Activated CD4-positive, alpha-beta memory T cell treated with anti-CD3 and anti-CD28 coated beads for 36 hours (primary cell): ENCODE data around the gene SYNGAP1. TPM values are rescaled to one million over a fixed set of nuclear protein-coding genes. Genes with fewer than 3 reads are reported as not detected.

Experiments
- CTCF ChIA-PET: fragments of 350-600 bp; sonication (Branson Sonifier 250); formaldehyde crosslinking; loops from one replicate; lab custom pipeline; 2021; ENCODE audit warnings: antibody characterized with exemption, inconsistent platforms; lab: Charles Lee
- POLR2A ChIA-PET: fragments of 350-600 bp; sonication (Branson Sonifier 250); formaldehyde crosslinking; loops from one replicate; lab custom pipeline; 2021; ENCODE audit warnings: antibody characterized with exemption; lab: Charles Lee
- DNase-seq: peaks from one replicate; pipeline ENCODE4 v3.0.0-alpha.2; 2020
- H3K27ac Mint-ChIP-seq: one replicate; pipeline ENCODE4 v1.8.0; 2021; ENCODE audit warnings: mixed read lengths
- H3K27me3 Mint-ChIP-seq: one replicate; pipeline ENCODE4 v1.8.0; 2021; ENCODE audit warnings: mixed read lengths
- H3K36me3 Mint-ChIP-seq: one replicate; pipeline ENCODE4 v1.8.0; 2021; ENCODE audit warnings: mixed read lengths
- H3K4me1 Mint-ChIP-seq: one replicate; pipeline ENCODE4 v1.8.0; 2021; ENCODE audit warnings: low read depth, mixed read lengths
- H3K4me3 Mint-ChIP-seq: one replicate; pipeline ENCODE4 v1.8.0; 2021; ENCODE audit warnings: mild to moderate bottlenecking, mixed read lengths
- H3K9me3 Mint-ChIP-seq: one replicate; pipeline ENCODE4 v1.8.0; 2021; ENCODE audit warnings: mixed read lengths
- intact Hi-C: fragments of 100-400 bp; cut with micrococcal nuclease; formaldehyde crosslinking; loops from one replicate; pipeline ENCODE4 v1.15.1; 2023
- total RNA-seq, 2 experiments: library from RNA; stranded (reverse); gene quantifications; one replicate each; pipeline ENCODE4 v1.2.3, GENCODE V29; 2021

Gene SYNGAP1
- total RNA-seq, 2 experiments from 2014 or later, result 34.3 to 35.8 TPM

DNA sequence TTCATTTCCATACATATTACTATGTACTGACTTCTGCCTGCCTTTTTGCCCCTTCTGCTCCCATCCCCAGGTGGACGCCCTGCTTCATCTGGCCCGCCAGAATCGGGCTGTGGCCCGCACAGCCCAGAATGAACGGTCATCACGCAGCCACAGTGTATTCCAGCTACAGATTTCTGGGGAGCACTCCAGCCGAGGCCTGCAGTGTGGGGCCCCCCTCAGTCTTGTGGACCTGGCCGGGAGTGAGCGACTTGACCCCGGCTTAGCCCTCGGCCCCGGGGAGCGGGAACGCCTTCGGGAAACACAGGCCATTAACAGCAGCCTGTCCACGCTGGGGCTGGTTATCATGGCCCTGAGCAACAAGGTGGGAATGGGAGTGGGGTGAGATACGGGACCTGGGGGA lies 13.7 kb upstream of the SYNGAP1 start:
- H3K4me1 Mint-ChIP-seq, result peaks cover 21% of the 10 kb centered on the region
- H3K9me3 Mint-ChIP-seq, result no peaks in the 10 kb centered on the region
- no peak overlapping the region for H3K4me3 Mint-ChIP-seq
- ChIA-PET CTCF (interaction anchor here (1.3 kb wide), 1 partner anchor 15 kb away, joined by 4 read pairs; no protein-coding TSS in a partner anchor), POLR2A (no interaction called here)
- peaks cover 56% of the 10 kb centered on the region for H3K36me3 Mint-ChIP-seq
- H3K27me3 Mint-ChIP-seq, result no peaks in the 10 kb centered on the region
- intact Hi-C loops, result no loop called here
- no peak overlapping the region for H3K27ac Mint-ChIP-seq
- DNase-seq, result no peak

DNA sequence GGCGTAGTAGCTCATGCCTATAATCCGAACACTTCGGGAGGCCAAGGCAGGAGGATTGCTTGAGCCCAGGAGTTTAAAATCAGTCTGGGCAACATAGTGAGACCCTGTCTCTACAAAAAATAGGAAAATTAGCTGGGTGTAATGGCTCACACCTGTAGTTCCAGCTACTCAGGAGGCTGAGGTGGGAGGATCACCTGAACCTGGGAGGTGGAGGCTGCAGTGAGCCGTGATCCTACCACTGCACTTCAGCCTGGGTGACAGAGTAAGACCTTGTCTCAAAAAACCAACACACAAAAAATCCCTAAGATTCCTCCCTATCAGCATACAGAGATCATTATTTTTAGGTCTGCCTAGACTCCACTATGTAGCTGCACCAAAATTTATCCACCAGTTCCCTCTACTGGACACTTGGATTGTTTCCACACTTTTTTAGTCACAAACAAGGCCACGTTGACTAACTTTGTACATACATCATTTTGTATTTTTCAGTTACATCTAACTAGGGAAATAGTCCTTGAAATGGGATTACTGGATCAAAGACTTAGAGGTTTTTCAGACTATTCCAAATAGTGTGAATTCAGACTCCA lies 12.6 kb upstream of the SYNGAP1 start:
- H3K27ac Mint-ChIP-seq, result no peak overlapping the region
- POLR2A ChIA-PET, result no interaction called here

DNA sequence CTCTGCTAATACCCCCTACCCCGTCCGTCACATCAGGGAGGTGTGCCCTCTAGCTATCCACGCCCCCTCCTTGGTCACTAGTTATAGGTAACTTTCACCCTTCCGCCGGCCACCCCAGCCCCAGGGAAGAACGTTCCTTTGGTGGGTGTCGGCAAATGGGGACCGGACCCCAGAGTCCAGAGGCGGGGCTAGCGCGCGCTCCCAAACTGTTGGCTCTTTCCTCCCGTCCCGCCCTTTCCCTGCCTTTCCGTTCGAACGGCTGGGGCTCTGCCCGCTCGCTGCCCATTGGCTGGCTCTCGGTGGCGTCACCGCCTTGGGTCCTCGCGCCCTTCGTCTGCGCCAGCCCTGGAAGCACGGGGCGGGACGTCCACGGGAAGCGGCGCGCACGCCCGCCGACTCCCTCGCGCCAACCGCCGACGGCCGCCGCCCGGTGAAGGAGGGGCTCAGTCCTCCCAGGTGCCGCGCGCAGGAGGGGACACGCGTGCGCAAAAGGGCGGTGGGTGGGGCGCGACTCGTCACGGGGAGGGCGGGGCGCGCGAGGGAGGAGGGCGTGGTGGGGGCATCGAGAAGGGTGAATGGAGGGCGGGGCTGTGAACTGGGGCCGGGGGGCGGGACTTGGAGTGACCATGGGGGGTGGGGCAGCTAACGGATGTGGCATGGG lies 9.7 kb upstream of the SYNGAP1 start:
- peak; percentile 98 for DNase-seq
- Mint-ChIP-seq H3K4me1 (peaks cover 45% of the 10 kb centered on the region), H3K9me3 (no peaks in the 10 kb centered on the region), H3K4me3 (peak overlapping the region; percentile 84), H3K36me3 (peaks cover 44% of the 10 kb centered on the region), H3K27ac (peak overlapping the region; percentile 91), H3K27me3 (no peaks in the 10 kb centered on the region)
- intact Hi-C loops, result loop anchor here (1.0 to 10.0 kb wide), 7 partner anchors 8 to 1215 kb away; partner anchors contain the start of genes CUTA, GPSM3, HMGA1 and KIFC1
- POLR2A ChIA-PET, result interaction anchor here (1.0 to 2.0 kb wide), 4 partner anchors 18 to 111 kb away, joined by 3 to 8 read pairs (median 5); partner anchors contain the start of genes KIFC1 and TAPBP
- CTCF ChIA-PET, result interaction anchor here (1.0 kb wide), 1 partner anchor 19 kb away, joined by 3 read pairs; no protein-coding TSS in a partner anchor

More for the DNA sequence above, 12.6 kb upstream of the SYNGAP1 start:
- no peaks in the 10 kb centered on the region for H3K27me3 Mint-ChIP-seq
- DNase-seq, result no peak
- peaks cover 28% of the 10 kb centered on the region for H3K4me1 Mint-ChIP-seq
- intact Hi-C loops, result no loop called here
- H3K9me3 Mint-ChIP-seq, result no peaks in the 10 kb centered on the region
- CTCF ChIA-PET, result interaction anchor here (0.9 to 1.0 kb wide), 2 partner anchors 16 to 84 kb away, joined by 3 to 7 read pairs; no protein-coding TSS in a partner anchor
- no peak overlapping the region for H3K4me3 Mint-ChIP-seq
- peaks cover 53% of the 10 kb centered on the region for H3K36me3 Mint-ChIP-seq

DNA sequence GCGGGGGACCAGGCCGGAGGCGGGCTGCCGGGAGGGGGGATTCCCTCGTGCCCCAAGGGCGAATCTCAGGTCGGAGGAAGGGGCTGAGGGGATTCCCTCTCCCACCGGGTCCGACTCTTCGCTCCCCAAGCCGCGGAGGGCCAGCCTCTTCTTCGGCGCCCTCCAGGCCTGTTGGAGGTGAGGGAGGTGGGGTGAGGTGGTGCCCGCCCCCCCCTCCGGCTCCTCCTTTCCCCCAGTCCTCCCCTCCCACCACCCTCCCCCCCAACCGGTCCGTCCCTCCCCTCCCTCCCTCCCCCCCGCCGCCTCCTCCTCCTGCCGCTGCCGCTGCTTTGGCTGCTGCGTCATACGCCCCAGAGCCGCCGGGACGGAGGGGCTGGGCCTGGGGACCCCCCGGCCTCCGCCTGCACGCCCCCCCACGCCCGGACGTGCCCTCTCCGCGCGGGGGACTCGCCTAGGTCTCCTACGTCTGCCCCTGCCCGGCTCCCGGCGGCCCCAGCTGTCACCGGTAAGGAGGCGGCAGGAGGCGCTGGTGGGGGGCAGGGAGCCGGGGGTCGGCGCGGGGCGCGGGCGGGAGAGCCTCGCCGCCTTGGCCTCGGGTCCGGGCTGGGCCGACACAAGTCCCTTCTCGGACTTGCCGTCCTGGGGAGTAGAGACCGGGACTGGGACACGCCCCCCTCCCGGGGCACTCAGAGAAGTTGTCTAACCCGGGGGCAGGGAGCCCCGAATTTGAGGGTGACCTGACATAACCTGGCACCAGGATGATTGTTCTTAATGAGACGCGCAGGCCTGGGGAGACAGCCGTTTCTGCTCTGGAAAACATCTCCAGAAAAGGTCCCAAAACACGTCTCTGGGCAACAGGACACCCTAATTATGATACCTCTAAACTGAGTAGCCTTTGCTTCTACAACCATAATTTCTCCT lies 8.9 kb upstream of the SYNGAP1 start, which contains the start of gene PHF1:
Gene PHF1 (plus strand): TSS at position 304 of the 921 bp plus-strand sequence. CDS start 1,250 bp downstream, outside the sequence.
- Mint-ChIP-seq H3K27ac (peak within 1 kb of the TSS; percentile 91), H3K27me3 (no peaks in the 10 kb centered on the region), H3K4me3 (peak within 1 kb of the TSS; percentile 84), H3K4me1 (peaks cover 47% of the 10 kb centered on the region), H3K36me3 (peaks cover 42% of the 10 kb centered on the region), H3K9me3 (no peaks in the 10 kb centered on the region)
- ChIA-PET POLR2A (interaction anchor here (1.0 to 2.0 kb wide), 4 partner anchors 18 to 111 kb away, joined by 3 to 8 read pairs (median 5); partner anchors contain the start of genes KIFC1 and TAPBP), CTCF (interaction anchor here (0.8 kb wide), 1 partner anchor 14 kb away, joined by 3 read pairs; no protein-coding TSS in a partner anchor)
- intact Hi-C loops, result loop anchor here (1.0 to 10.0 kb wide), 7 partner anchors 7 to 1216 kb away; partner anchors contain the start of genes CUTA, GPSM3, HMGA1 and KIFC1
- no peak for DNase-seq

DNA sequence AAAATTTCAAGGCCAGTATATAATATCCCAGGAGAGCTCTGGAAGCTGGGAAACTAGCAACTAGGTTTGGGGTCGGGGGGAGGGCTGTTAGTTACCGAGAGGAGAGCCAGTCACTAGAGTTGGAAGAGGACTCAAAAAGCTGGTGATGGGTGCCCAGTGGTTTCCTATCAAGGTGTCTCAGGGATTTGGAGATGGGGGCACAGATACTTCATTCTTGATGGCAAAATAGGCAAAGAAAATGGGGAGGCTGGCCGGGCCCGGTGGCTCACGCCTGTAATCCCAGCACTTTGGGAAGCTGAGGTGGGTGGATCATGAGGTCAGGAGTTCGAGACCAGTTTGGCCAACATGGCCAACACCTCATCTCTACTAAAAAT lies 8.2 kb upstream of the SYNGAP1 start:
- intact Hi-C loops, result loop anchor here (5.0 to 10.0 kb wide), 3 partner anchors 283 to 1217 kb away; partner anchors contain the start of genes GPSM3, HMGA1 and PBX2
- CTCF ChIA-PET, result interaction anchor here (0.8 kb wide), 1 partner anchor 13 kb away, joined by 3 read pairs; no protein-coding TSS in a partner anchor
- Mint-ChIP-seq H3K27me3 (no peaks in the 10 kb centered on the region), H3K4me1 (peaks cover 52% of the 10 kb centered on the region), H3K36me3 (peaks cover 41% of the 10 kb centered on the region), H3K27ac (peak overlapping the region; percentile 86), H3K9me3 (no peaks in the 10 kb centered on the region), H3K4me3 (peak overlapping the region; percentile 74)
- no peak for DNase-seq
- POLR2A ChIA-PET, result interaction anchor here (1.0 kb wide), 1 partner anchor 112 kb away, joined by 4 read pairs; no protein-coding TSS in a partner anchor

DNA sequence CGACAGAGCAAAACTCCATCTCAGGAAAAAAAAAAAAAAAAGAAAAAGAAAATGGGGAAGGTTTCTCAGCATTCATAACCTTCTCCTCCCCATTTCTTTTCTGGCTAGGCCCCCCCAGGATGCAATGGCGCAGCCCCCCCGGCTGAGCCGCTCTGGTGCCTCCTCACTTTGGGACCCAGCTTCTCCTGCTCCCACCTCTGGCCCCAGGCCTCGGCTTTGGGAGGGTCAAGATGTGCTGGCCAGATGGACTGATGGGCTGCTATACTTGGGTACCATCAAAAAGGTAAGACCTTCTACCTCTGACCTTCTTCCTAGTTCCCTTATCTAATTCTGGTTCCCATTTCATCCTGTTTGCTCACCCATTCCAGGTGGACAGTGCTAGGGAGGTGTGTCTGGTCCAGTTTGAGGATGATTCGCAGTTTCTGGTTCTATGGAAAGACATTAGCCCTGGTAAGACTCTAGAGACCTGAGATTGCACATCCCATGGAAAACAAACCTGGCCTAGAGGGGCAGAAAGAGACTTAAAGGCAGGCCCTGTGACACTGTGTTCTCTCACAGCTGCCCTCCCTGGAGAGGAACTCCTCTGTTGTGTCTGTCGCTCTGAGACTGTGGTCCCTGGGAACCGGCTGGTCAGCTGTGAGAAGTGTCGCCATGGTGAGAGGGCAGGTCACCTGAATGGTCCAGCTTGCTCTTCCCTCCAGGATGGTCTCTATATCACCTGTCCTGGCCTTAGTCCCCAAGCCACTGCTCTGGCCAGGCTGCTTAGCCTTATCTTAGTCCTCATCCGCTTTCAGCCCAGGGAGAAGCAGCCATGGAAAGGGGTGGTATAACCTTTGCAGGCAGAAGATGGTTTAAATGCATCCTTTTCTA lies 7.5 kb upstream of the SYNGAP1 start:
- peak overlapping the region; percentile 74 for H3K4me3 Mint-ChIP-seq
- no peaks in the 10 kb centered on the region for H3K27me3 Mint-ChIP-seq
- intact Hi-C loops, result loop anchor here (5.0 to 10.0 kb wide), 3 partner anchors 282 to 1218 kb away; partner anchors contain the start of genes GPSM3, HMGA1 and PBX2
- peak overlapping the region; percentile 52 for H3K27ac Mint-ChIP-seq
- peaks cover 44% of the 10 kb centered on the region for H3K36me3 Mint-ChIP-seq
- ChIA-PET POLR2A (interaction anchor here (0.5 kb wide), 1 partner anchor 87 kb away, joined by 3 read pairs; no protein-coding TSS in a partner anchor), CTCF (interaction anchor here (0.8 to 2.0 kb wide), 2 partner anchors 12 to 13 kb away, joined by 3 to 6 read pairs; no protein-coding TSS in a partner anchor)
- peaks cover 55% of the 10 kb centered on the region for H3K4me1 Mint-ChIP-seq
- no peaks in the 10 kb centered on the region for H3K9me3 Mint-ChIP-seq
- DNase-seq, result no peak

DNA sequence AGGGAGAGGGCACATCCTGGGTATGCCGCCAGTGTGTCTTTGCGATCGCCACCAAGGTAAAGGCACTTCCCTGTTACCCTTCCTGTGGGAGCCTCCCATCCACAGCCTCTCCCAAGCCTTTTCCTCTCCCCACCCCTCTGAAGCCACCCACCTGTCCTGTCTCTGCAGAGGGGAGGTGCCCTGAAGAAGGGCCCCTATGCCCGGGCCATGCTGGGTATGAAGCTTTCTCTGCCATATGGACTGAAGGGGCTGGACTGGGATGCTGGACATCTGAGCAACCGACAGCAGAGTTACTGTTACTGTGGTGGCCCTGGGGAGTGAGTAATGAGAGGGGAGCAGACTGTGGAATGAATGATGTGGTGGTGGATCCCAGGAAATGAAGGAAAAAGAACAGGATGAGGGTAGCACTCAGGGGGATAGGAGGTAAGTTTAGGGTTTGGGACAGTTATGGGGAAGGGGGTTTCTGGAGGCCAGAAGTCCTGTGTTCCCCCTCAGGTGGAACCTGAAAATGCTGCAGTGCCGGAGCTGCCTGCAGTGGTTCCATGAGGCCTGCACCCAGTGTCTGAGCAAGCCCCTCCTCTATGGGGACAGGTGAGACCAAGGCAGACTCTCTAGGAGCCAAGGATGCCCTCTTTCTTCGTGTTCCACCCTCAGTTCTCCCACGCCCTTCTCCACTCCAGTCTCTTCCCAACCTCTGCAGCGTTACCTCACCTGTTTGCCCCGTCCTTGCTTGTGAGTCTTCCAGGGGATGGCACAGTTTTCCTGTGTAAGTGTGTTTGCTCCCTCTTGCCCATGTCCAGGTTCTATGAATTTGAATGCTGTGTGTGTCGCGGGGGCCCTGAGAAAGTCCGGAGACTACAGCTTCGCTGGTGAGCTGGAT lies 6.4 kb upstream of the SYNGAP1 start:
- Mint-ChIP-seq H3K4me1 (peaks cover 59% of the 10 kb centered on the region), H3K27me3 (no peaks in the 10 kb centered on the region), H3K4me3 (no peak overlapping the region), H3K9me3 (no peaks in the 10 kb centered on the region), H3K27ac (peak overlapping the region; percentile 52), H3K36me3 (peaks cover 37% of the 10 kb centered on the region)
- no peak for DNase-seq
- intact Hi-C loops, result loop anchor here (5.0 to 10.0 kb wide), 3 partner anchors 281 to 1219 kb away; partner anchors contain the start of genes GPSM3, HMGA1 and PBX2
- ChIA-PET POLR2A (interaction anchor here (1.0 kb wide), 1 partner anchor 96 kb away, joined by 3 read pairs; the partner anchor contains the start of gene ZBTB22), CTCF (interaction anchor here (1.3 to 2.0 kb wide), 2 partner anchors 12 to 23 kb away, joined by 5 to 6 read pairs; no protein-coding TSS in a partner anchor)

DNA sequence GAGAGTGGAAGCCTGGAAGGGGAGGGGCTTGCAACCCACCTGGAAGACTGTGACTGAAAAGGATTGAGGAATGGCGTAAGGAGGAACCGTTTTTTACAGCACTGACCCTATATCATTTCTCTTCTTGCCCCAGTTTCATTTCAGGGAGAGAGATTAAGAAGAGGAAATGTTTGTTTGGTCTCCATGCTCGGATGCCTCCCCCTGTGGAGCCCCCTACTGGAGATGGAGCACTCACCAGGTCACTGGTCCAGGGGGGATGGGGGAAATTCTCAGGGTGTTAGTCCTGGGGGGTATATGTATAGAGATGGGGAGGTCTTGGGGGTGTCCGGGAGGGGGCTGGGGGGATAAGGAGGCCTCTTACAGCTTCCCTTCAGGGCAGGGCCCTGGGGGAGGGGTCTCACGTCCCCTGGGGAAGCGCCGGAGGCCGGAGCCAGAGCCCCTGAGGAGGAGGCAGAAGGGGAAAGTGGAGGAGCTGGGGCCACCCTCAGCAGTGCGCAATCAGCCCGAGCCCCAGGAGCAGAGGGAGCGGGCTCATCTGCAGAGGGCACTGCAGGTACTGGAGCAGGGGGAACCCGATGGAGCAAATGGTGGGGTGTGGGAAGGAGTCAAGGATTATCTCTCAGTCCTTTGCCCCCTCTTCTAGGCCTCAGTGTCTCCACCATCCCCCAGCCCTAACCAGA lies 5.1 kb upstream of the SYNGAP1 start:
- H3K4me3 Mint-ChIP-seq, result no peak overlapping the region
- H3K36me3 Mint-ChIP-seq, result peaks cover 34% of the 10 kb centered on the region
- CTCF ChIA-PET, result interaction anchor here (1.2 to 2.0 kb wide), 3 partner anchors 11 to 24 kb away, joined by 5 to 6 read pairs (median 6); no protein-coding TSS in a partner anchor

DNA sequence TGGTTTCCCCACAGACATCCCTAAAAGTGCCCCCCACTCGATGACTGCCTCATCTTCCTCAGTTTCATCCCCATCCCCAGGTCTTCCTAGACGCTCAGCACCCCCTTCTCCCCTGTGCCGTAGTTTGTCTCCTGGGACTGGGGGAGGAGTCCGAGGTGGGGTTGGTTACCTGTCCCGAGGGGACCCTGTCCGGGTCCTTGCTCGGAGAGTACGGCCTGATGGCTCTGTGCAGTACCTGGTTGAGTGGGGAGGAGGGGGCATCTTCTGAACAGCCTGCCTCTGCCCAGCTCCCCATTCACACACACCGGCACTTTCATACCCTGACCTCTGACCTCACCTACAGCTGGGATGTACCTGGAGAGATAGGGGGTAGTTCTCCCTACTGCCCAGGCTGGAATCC lies 4.0 kb upstream of the SYNGAP1 start:
- CTCF ChIA-PET, result interaction anchor here (0.7 to 1.2 kb wide), 3 partner anchors 10 to 25 kb away, joined by 3 to 6 read pairs (median 4); no protein-coding TSS in a partner anchor
- H3K4me1 Mint-ChIP-seq, result peaks cover 65% of the 10 kb centered on the region
- H3K4me3 Mint-ChIP-seq, result peak overlapping the region; percentile 60
- H3K27ac Mint-ChIP-seq, result peak overlapping the region; percentile 99
- POLR2A ChIA-PET, result interaction anchor here (1.6 to 3.5 kb wide), 2 partner anchors 10 to 98 kb away, joined by 4 to 24 read pairs; partner anchors contain the start of gene ZBTB22
- no peaks in the 10 kb centered on the region for H3K9me3 Mint-ChIP-seq
- intact Hi-C loops, result loop anchor here (5.0 to 10.0 kb wide), 4 partner anchors 279 to 1221 kb away; partner anchors contain the start of genes BRD2, GPSM3, PBX2 and PSMB8
- DNase-seq, result no peak
- H3K36me3 Mint-ChIP-seq, result peaks cover 34% of the 10 kb centered on the region
- no peaks in the 10 kb centered on the region for H3K27me3 Mint-ChIP-seq

More for the DNA sequence above, 5.1 kb upstream of the SYNGAP1 start:
- H3K9me3 Mint-ChIP-seq, result no peaks in the 10 kb centered on the region
- H3K4me1 Mint-ChIP-seq, result peaks cover 67% of the 10 kb centered on the region
- no peaks in the 10 kb centered on the region for H3K27me3 Mint-ChIP-seq
- DNase-seq, result no peak
- peak overlapping the region; percentile 99 for H3K27ac Mint-ChIP-seq
- POLR2A ChIA-PET, result interaction anchor here (0.6 to 3.5 kb wide), 3 partner anchors 11 to 197 kb away, joined by 3 to 24 read pairs (median 3); partner anchors contain the start of gene ZBTB22
- intact Hi-C loops, result loop anchor here (5.0 to 10.0 kb wide), 5 partner anchors 280 to 1220 kb away; partner anchors contain the start of genes BRD2, GPSM3, HMGA1 and PBX2
